ENCODE measurements around the gene BCKDK. TPM values are rescaled to one million over a fixed set of nuclear protein-coding genes. Genes with fewer than 3 reads are reported as not detected.

The BCKDK gene
- polyA plus RNA-seq, 1 of the 3 experiments (the other 2 are of a cell fraction), result 73.2 TPM

DNA sequence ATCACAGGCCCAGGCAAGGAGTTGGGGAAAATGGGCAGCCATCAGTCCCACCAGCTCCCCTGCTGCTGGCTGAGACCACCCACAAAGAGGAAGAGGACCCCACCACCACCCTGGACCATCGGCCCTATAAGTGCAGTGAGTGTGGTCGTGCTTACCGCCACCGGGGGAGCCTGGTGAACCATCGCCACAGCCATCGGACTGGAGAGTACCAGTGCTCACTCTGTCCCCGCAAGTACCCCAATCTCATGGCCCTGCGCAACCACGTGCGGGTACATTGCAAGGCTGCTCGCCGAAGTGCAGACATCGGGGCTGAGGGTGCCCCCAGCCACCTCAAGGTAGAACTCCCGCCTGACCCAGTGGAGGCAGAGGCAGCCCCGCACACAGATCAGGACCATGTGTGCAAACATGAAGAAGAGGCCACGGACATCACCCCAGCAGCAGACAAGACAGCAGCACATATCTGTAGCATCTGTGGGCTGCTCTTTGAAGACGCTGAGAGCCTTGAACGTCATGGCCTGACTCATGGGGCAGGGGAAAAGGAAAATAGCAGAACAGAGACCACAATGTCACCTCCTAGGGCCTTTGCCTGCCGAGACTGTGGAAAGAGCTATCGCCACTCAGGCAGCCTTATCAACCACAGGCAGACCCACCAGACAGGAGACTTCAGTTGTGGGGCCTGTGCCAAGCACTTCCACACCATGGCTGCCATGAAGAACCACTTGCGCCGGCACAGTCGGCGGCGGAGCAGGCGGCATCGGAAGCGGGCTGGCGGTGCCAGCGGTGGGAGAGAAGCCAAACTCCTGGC lies 30.4 kb upstream of the BCKDK start:
- TF ChIP-seq TEAD4 (IDR thresholded peaks at IDR 0.05; ENCODE audit: borderline replicate concordance, insufficient read depth), result no peak
- TF ChIP-seq, protein P1, sequence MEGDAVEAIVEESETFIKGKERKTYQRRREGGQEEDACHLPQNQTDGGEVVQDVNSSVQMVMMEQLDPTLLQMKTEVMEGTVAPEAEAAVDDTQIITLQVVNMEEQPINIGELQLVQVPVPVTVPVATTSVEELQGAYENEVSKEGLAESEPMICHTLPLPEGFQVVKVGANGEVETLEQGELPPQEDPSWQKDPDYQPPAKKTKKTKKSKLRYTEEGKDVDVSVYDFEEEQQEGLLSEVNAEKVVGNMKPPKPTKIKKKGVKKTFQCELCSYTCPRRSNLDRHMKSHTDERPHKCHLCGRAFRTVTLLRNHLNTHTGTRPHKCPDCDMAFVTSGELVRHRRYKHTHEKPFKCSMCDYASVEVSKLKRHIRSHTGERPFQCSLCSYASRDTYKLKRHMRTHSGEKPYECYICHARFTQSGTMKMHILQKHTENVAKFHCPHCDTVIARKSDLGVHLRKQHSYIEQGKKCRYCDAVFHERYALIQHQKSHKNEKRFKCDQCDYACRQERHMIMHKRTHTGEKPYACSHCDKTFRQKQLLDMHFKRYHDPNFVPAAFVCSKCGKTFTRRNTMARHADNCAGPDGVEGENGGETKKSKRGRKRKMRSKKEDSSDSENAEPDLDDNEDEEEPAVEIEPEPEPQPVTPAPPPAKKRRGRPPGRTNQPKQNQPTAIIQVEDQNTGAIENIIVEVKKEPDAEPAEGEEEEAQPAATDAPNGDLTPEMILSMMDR (IDR thresholded peaks at IDR 0.05), result peak; percentile 13; the same call in 1 of the 2 replicates
- Histone ChIP-seq H4K20me1 (ENCODE audit: insufficient read depth) (peaks cover 12% of the 10 kb centered on the region; the same call in 1 of the 2 replicates), H3K9me2 (no peaks in the 10 kb centered on the region), H3K4me1 (ENCODE audit: control insufficient read depth in 1 of 2, insufficient read depth in 2 of 2, low read depth in 1 of 2, low read length in 1 of 2) (peaks cover 2 to 8% of the 10 kb centered on the region in 2 experiments; a peak in 3 of 4 replicates), H3K79me2 (ENCODE audit: insufficient read depth) (peaks cover 77% of the 10 kb centered on the region), H3K27ac (ENCODE audit: low read depth in 2 of 2, low read length in 1 of 2) (no peak overlapping the region), H3K9ac (no peak overlapping the region), H3K4me2 (no peak overlapping the region), H3K9me3 (no peaks in the 10 kb centered on the region), H2AFZ (ENCODE audit: low read depth) (no peak overlapping the region), H3K4me3 (ENCODE audit: low read depth in 2 of 2, low read length in 1 of 2) (no peak overlapping the region), H3F3A (replicated peaks; ENCODE audit: insufficient read depth) (peaks cover 7% of the 10 kb centered on the region), H3K27me3 (ENCODE audit: insufficient read depth) (no peaks in the 10 kb centered on the region), H3K36me3 (replicated peaks in 1 of 2; ENCODE audit: control insufficient read depth in 1 of 2, insufficient read depth in 2 of 2, low read length in 1 of 2) (peaks cover 27 to 59% of the 10 kb centered on the region in 2 experiments)
- POLR2A ChIA-PET, result no interaction called here
- 94% methylated on average over 30 of the region's 30 CpGs for WGBS (ENCODE audit: low lambda C conversion rate)
- DNase-seq, result no peak
- CTCF ChIA-PET, result no interaction called here

DNA sequence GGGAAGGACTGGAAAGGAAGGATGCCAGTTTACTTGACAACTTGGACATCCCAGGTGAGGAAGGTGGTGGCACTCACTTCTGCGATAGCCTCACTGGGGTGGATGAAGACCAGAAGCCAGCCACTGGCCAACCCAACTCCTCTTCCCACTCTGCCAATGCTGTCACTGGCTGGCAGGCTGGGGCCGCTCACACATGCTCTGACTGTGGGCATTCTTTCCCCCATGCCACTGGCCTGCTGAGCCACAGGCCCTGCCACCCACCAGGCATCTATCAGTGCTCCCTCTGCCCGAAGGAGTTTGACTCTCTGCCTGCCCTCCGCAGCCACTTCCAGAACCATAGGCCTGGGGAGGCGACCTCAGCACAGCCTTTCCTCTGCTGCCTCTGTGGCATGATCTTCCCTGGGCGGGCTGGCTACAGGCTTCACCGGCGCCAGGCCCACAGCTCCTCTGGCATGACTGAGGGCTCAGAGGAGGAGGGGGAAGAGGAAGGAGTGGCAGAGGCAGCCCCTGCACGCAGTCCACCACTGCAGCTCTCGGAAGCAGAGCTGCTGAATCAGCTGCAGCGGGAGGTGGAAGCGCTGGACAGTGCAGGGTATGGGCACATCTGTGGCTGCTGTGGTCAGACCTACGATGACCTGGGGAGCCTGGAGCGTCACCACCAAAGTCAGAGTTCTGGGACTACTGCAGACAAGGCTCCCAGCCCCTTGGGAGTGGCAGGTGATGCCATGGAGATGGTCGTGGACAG lies 29.4 kb upstream of the BCKDK start:
- H3F3A ChIP-seq (replicated peaks; ENCODE audit: insufficient read depth), result peaks cover 3% of the 10 kb centered on the region
- no peak overlapping the region for H3K4me2 ChIP-seq
- H3K27me3 ChIP-seq (ENCODE audit: insufficient read depth), result no peaks in the 10 kb centered on the region
- peaks cover 12% of the 10 kb centered on the region; the same call in 1 of the 2 replicates for H4K20me1 ChIP-seq (ENCODE audit: insufficient read depth)
- no peaks in the 10 kb centered on the region for H3K9me2 ChIP-seq
- WGBS (ENCODE audit: low lambda C conversion rate), result 76% methylated on average over 4 of the region's 15 CpGs
- ChIA-PET CTCF (interaction anchor here (1.6 kb wide), 1 partner anchor 64 kb away, joined by 5 read pairs; no protein-coding TSS in a partner anchor), POLR2A (no interaction called here)
- no peak overlapping the region for H3K4me3 ChIP-seq (ENCODE audit: low read depth in 2 of 2, low read length in 1 of 2)
- no peak overlapping the region for H3K9ac ChIP-seq
- H2AFZ ChIP-seq (ENCODE audit: low read depth), result no peak overlapping the region
- peaks cover 76% of the 10 kb centered on the region for H3K79me2 ChIP-seq (ENCODE audit: insufficient read depth)
- peaks cover 27 to 67% of the 10 kb centered on the region in 2 experiments for H3K36me3 ChIP-seq (replicated peaks in 1 of 2; ENCODE audit: control insufficient read depth in 1 of 2, insufficient read depth in 2 of 2, low read length in 1 of 2)
- no peaks in the 10 kb centered on the region for H3K9me3 ChIP-seq
- TF ChIP-seq GABPA (IDR thresholded peaks at IDR 0.05; ENCODE audit: low read depth) (no peak), TCF12 (IDR thresholded peaks at IDR 0.05) (no peak), MEF2A (IDR thresholded peaks at IDR 0.05; ENCODE audit: borderline replicate concordance, low read depth) (no peak)
- H3K27ac ChIP-seq (ENCODE audit: low read depth in 2 of 2, low read length in 1 of 2), result no peak overlapping the region
- DNase-seq, result no peak
- H3K4me1 ChIP-seq (ENCODE audit: control insufficient read depth in 1 of 2, insufficient read depth in 2 of 2, low read depth in 1 of 2, low read length in 1 of 2), result peaks cover 2 to 8% of the 10 kb centered on the region in 2 experiments; a peak in 3 of 4 replicates

DNA sequence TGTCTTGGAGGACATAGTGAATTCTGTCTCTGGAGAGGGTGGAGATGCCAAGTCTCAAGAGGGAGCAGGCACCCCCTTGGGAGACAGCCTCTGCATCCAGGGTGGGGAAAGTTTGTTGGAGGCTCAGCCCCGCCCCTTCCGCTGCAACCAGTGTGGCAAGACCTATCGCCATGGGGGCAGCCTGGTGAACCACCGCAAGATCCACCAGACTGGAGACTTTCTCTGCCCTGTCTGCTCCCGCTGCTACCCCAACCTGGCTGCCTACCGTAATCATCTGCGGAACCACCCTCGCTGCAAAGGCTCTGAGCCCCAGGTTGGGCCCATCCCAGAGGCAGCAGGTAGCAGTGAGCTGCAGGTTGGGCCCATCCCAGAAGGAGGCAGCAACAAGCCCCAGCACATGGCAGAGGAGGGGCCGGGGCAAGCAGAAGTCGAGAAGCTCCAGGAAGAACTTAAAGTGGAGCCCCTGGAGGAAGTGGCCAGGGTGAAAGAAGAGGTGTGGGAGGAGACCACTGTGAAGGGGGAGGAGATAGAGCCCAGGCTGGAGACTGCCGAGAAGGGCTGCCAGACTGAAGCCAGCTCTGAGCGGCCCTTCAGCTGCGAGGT lies 28.7 kb upstream of the BCKDK start:
- no peak overlapping the region for H3K4me3 ChIP-seq (ENCODE audit: low read depth in 2 of 2, low read length in 1 of 2)
- peaks cover 2 to 8% of the 10 kb centered on the region in 2 experiments; a peak in 3 of 4 replicates for H3K4me1 ChIP-seq (ENCODE audit: control insufficient read depth in 1 of 2, insufficient read depth in 2 of 2, low read depth in 1 of 2, low read length in 1 of 2)
- no peak overlapping the region for H2AFZ ChIP-seq (ENCODE audit: low read depth)
- H3K4me2 ChIP-seq, result no peak overlapping the region
- H3K9me2 ChIP-seq, result no peaks in the 10 kb centered on the region
- H4K20me1 ChIP-seq (ENCODE audit: insufficient read depth), result peaks cover 12% of the 10 kb centered on the region; the same call in 1 of the 2 replicates
- H3K27me3 ChIP-seq (ENCODE audit: insufficient read depth), result no peaks in the 10 kb centered on the region
- H3K27ac ChIP-seq (ENCODE audit: low read depth in 2 of 2, low read length in 1 of 2), result no peak overlapping the region
- DNase-seq, result no peak
- H3K9ac ChIP-seq, result no peak overlapping the region
- WGBS (ENCODE audit: low lambda C conversion rate), result 75% methylated on average over 5 of the region's 13 CpGs
- no peaks in the 10 kb centered on the region for H3K9me3 ChIP-seq
- H3K79me2 ChIP-seq (ENCODE audit: insufficient read depth), result peaks cover 75% of the 10 kb centered on the region
- ChIA-PET POLR2A (no interaction called here), CTCF (interaction anchor here (0.5 to 1.6 kb wide), 3 partner anchors 21 to 266 kb away, joined by 4 to 5 read pairs (median 4); no protein-coding TSS in a partner anchor)
- no peaks in the 10 kb centered on the region for H3F3A ChIP-seq (replicated peaks; ENCODE audit: insufficient read depth)
- peaks cover 27 to 72% of the 10 kb centered on the region in 2 experiments for H3K36me3 ChIP-seq (replicated peaks in 1 of 2; ENCODE audit: control insufficient read depth in 1 of 2, insufficient read depth in 2 of 2, low read length in 1 of 2)
- TF ChIP-seq FOXJ3 (CRISPR knock-in tag; IDR thresholded peaks at IDR 0.05), result no peak
- TF ChIP-seq POLR2AphosphoS5 (IDR thresholded peaks at IDR 0.05; ENCODE audit: low read depth, low read length), result no peak
- no peak for TF ChIP-seq CHD2 (IDR thresholded peaks at IDR 0.05; ENCODE audit: low read length, partially characterized antibody)
- TF ChIP-seq JUND (IDR thresholded peaks at IDR 0.05), result no peak
- TF ChIP-seq, protein P2, sequence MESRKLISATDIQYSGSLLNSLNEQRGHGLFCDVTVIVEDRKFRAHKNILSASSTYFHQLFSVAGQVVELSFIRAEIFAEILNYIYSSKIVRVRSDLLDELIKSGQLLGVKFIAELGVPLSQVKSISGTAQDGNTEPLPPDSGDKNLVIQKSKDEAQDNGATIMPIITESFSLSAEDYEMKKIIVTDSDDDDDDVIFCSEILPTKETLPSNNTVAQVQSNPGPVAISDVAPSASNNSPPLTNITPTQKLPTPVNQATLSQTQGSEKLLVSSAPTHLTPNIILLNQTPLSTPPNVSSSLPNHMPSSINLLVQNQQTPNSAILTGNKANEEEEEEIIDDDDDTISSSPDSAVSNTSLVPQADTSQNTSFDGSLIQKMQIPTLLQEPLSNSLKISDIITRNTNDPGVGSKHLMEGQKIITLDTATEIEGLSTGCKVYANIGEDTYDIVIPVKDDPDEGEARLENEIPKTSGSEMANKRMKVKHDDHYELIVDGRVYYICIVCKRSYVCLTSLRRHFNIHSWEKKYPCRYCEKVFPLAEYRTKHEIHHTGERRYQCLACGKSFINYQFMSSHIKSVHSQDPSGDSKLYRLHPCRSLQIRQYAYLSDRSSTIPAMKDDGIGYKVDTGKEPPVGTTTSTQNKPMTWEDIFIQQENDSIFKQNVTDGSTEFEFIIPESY (IDR thresholded peaks at IDR 0.05; ENCODE audit: borderline replicate concordance, low read depth), result no peak
- no peak for TF ChIP-seq TEAD4 (IDR thresholded peaks at IDR 0.05; ENCODE audit: borderline replicate concordance, insufficient read depth)
- TF ChIP-seq, protein P1 (IDR thresholded peaks at IDR 0.05), result no peak
- no peak for TF ChIP-seq MXI1 (IDR thresholded peaks at IDR 0.05; ENCODE audit: low read depth, low read length)
